HG02763 (cell line): Measurements from ENCODE around the gene CCDC197.
A peak's percentile ranks its signal among the peaks of the same experiment; 100 is the strongest.

Experiments used
- ATAC-seq: cut with Tn5 transposase; IDR thresholded peaks from one replicate; pipeline ENCODE4 v1.9.1; 2021; ENCODE audit warnings: mild to moderate bottlenecking, moderate library complexity; ENCODE audit not compliant: unreplicated experiment

CCDC197 gene

DNA sequence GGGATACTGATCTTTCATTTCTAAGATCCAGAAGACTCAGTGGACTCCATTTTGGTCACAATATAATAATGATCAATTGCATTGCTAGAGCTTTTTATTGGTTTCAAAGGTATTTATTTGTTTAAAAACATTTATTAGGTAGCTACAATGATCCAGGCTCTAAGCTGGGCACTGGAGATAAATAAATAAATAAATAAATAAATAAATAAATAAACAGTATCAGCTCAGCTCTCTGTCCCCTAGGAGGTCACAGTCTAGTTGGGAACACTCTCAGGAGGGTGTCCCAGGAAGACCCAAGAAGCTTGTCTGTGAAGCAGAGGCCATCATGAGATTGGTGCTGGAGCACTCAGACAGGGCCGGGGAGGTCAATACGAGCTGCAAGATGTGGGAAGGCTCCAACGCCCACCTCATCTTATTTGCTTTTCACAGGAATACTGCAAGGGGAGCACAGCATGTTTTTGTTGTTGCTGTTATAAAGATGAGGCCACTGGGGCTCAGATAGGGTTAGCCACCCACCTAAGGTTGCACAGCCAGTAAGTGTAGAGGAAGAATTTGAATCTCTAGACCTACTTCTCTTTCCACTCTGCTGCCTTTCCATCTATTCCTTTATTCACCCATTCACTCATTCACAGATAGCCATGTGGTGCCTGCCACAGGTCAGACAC is 36.2 kb upstream of the CCDC197 start:
- ATAC-seq: no peak

DNA sequence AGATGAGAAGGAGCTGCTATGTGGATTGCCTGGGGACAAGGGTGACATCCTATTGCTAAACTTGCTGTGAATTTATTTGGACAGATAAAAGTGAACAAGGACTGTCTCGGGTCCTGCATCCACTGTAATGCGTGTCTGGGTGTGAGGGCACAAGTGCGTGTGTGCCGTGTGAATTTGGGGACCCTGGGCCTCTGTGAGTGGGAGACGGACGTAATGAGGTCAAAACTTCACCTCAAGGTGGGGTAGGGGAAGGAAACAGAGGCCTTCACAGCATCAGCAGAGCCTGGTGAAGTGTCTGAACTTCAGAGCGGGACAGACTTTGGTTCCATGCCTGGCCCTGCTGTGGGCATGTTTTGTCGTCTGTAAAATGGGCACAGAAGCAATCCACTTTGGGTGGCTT is 35.5 kb upstream of the CCDC197 start:
- ATAC-seq: no peak

DNA sequence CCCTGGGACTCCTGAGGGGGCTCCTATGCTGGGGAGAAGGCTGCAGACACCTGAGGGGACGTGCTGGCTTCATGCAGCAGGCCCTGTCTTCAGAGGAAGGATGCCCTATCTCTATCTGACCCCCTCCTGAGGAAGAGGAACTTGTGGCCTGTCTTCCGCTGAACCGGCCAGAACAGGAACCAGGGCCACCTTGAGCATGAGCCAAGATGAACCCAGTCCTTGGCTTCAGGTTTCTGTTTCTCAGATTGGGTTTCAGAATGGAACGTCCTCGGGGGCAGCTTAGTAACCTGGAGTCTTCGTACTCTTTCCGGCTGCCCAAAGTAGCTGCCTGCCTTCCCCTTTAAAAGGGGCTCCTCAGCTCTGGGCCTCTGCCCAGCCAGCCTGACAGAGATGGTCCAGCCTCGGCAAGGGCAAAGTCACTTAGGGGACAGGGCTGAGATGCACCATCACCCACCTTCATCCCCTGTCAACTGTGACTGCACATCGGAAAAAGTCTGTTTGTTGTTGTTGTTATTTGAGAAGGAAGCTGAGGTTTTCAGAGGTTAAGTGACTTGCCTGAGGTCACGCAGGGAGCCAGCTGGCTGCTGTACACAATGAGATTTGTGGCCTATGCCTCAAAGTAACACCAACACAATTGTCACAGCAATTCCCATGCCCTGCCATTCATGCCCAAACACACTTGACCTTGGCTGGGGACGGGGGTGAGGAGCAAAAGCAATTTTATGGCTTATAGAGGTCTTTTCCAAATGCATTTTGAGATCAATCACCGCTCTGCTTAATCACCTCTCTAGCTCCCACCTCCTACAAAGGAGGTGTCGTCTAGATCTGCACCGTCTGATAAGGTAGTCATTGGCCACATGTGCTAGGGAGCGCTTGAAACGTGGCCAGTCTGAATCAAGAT is 34.1 kb upstream of the CCDC197 start:
- peak; percentile 46 for ATAC-seq

DNA sequence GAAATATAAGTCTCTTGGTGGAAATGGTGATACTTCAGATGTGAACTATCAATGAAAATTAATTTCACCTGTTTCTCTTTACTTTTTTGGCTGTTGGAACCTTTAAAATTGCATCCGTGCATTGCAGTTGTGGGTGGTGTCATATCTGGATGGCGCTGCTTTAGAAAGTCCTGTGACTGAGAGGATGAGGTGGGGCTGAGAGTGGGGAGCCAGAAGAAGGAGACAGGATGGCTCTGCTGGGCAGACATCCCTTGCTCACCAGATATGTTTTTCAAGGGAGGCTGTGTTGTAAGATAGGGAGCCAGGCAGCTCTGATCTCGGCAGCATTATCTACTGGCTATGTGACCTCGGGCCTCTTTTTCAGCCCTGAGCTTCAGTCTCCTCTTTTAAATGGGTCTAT is 33.4 kb upstream of the CCDC197 start:
- ATAC-seq: no peak

DNA sequence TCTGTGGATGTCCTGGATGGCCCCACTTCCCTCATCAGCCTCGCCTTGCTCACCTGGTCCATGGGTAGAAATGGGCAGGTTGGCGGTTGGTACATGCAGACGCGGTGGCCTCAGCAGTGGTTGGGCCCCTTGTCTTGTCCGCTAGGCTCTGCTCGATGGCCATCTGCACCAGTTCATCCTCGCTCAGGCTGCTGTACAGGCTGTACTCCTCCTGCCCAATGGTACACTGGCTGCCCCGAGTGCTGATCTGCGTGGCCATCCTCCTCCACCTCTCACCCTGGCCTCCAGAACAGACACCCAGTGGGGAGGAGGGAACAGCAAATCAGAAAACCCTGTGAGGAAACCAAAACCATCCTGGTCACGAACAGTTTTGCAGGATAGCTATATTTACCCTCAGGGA is 32.8 kb upstream of the CCDC197 start:
- ATAC-seq: no peak

DNA sequence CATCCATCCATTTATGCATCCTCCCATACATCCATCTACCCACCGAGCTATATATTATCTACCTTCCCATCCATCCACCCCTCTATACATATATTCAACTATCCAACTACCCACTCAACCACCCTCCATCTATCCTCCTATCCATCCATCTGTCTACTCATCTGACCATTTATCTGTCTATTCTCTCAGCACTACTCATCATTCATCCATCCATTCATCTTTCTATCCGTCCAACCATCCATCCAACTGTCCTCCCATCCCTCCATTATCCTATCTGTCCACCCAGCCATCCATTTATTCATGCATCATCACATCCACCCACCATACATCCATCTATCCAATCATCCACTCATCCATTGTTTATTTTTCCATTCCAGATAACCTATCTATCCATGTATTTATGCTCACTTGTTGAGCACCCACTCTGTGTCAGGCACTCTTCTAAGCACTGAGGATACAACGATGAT is 32.2 kb upstream of the CCDC197 start:
- ATAC-seq: no peak

DNA sequence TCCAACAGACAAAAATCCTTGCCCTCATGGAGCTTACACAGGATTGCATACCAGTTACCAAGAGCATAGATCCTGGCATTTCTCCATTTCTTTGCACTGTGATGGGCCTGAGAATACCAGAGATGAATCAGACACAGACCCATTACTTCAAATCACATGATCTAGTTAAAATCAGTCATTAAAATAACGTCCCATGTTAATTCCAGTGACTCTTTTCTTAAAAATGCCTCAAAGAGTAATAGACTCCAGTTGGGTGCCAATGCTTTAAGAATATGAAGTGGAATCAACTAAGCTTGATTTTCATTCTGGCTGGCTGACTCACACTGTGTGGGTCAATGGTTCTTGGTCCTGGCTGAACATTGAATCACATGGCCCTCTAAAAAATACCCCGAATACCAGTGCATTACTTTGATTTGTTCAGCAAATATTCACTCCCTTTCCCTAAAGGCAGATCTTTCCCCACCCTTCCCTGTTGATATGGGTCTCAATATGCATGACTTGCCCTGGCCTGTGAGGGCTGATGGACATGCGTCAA is 31.7 kb upstream of the CCDC197 start:
- ATAC-seq: no peak

DNA sequence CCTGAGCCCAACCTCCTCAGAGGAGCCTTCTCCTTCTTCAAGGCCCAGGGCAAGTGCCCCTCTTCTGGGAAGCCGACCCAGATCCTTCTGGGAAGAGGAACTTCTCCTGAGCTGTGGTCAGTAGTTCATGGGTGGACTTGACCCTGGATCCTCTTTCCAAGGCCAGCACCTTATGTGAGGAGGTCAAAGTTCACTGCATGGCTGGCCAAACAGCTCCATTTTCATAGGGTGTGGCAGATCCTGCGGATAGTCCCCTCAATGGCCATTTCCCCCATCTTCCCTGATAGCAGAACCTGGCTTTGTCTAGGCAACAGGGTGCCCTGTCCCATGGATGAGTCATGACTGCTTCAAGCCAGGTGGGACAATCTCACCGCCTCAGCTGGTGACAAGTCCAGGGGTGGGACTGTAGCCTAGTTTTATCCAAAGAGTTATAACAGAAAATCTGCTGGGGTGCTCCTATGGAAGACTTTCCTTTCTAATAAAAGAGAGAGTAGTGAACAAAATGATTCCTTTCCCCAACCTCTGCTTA is 31.1 kb upstream of the CCDC197 start:
- ATAC-seq: no peak

DNA sequence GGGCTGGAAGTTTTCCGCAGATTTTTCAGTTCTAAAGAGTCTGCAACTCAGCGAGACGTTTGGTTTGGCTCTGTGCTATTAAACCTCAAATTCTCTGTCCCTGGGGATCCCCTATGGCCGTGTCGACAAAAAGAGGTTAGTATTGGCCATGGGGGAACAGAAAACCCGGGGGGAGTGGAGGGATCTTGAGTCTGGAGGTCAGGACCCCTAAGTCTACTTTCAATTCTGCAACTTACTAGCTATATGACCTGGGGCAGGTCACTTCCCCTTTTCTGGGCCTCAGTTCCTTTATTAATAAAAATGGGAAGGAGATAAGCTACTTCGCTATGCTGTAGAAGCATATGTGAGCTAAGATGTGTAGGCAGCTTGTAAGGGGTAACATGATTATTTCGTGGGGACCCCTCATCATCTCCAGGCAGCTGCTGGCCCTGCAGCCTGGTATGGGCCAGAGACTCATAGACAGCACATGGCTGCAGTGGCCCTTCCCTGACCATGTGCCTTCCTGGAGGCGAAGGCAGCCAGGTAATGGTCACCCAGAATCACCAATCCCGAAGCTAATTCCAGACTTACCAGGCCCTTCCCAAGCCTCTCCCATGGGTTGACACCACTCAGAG is 29.4 kb upstream of the CCDC197 start:
- peak; percentile 34 for ATAC-seq

DNA sequence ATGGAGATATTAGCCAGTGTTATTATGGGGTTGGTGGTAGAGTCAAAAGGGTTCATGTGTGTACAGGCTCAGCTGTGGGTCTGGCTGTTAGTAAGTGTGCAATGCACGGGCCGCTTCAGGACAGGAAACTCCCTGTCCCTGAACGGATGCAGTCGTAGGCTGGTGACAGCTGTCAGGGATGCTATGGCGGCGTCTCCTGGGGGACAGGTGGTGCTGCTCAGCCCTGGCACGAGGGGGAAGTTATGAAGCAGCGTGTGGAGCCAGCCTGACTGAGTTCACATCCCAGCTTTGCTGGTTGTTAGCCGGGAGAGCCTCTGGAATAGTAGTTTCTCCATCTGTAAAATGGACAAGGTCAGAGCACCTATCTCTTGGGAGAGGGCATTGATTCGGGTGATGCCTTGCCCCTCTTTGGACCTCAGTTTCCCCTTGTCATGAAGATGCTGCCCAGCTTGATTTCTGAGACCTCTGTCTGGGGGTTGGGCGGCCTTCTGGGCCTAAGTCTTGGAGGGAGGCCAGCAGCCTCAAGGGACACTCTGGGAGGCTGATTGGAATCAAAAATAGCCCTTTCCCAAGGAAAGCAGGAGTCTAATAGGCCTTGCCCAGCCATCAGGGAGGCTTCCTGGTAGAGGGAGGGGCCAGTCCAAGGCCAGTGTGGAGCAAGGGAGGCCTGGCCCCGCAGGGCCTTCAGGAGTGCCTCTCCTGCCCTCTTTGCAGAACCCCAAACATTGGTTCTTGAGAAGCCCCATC is 27.8 kb upstream of the CCDC197 start:
- ATAC-seq: no peak

DNA sequence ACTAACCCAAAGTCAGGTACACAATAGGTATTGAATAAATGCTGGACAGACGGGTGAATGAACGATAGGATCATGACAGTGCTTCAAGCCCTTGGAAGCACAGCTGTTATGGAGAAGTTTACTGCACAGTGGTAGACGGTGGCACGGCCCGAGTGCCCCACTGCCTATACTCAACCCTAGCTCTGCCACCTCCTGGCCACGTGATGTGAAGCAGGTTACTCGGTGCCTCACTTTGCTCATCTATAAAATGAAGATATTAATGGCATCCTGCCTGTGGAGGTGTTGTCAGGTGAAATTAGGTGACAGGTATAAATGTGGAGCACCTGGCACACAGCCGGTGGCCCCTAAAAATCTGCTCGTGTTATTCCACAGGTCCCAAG is 26.5 kb upstream of the CCDC197 start:
- no peak for ATAC-seq

DNA sequence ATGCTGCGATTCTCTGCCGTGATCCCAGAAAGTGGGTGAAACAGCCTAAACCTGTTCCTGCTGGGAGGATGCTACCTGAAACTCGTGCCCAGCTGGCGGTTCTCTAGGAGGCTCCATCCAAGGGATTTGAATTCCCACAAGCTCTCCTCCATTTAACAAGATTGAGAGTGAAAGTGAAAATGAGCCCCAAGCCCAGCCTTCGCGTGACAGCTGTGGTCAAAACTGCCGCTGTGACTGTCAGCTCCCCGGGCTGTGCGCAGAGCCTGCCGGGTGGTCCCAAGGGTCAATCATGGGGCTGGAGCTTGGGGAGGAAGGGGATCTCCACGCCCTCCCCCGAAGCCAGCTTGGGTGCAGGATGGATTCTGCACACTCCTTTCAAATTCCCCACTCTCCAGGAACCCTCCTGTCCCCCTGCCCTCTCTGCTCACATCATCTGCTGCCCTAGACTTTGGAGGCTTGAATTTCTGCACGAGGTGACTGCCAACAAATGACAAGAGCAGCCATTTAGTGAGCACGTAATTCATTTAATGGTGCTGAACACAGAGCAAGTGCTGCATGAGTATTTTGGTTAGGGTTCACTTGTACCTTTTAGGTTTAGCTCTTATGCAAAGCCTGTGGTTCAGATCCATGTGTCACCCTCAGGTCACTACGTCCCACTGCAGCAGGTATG is 26.0 kb upstream of the CCDC197 start:
- ATAC-seq: peak; percentile 39

DNA sequence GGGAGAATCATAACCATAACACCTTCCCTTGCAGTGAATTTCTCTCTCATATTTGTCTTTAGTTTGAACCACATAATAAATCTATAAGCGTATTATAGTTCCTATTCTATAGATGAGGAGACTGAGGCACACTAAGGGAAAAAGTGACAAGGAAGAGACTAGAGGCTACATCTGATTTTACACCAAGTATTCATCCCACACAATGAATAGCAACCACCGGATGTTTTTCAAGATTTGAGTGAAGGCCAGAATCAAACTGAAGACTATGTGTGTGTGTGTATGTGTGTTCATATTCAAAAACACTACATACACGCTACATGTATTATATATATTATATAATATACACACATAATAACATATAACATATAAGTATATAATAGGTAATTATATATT is 25.5 kb upstream of the CCDC197 start:
- no peak for ATAC-seq

DNA sequence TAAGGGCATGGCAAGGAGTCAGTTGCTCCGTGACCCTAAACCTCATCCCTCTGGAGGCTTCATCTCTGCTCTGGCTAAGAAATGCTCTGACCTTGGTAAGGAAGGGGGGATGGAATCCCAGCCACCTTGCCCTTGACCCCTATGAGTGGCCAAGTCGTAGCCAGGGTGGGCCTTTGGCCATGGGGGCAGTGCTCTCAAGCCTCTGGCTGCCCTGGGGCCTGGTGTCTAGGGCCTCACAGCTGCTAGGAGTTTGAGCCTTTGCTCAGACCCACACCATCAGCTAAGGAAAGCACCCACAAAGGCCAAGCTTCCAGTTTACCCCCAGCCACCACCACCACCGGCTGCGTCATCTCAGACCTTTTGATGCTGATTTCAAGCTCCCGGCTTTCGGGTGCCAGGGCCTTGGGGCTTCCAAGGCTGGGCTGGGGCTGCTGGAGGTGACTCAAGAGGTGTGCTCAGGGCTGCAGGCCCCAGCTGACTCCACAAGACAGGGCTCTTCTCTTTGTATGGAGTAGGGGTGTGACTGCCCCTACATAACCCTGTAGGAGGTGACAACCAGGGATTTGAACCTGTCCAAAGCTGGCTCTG is 24.4 kb upstream of the CCDC197 start:
- no peak for ATAC-seq

DNA sequence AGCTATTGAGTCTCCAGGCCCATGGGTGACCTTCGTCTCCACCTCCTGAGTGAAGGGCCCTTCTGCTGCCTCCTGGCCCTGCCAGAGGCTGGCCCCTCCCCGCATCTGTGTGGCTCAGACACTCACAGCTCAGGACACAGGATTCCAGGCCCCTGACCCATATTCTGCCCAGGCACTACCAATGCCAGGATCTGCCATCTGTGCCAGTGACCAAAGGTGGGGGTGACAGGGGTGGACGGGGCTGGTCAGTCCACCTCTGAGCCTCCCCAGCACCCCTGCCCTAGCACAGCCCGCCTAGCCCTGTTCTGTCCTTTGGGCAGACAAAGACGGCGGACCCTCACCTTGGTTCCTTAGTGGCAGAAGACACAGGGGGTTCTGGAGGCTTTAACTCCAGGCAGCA is 23.5 kb upstream of the CCDC197 start:
- ATAC-seq: no peak

DNA sequence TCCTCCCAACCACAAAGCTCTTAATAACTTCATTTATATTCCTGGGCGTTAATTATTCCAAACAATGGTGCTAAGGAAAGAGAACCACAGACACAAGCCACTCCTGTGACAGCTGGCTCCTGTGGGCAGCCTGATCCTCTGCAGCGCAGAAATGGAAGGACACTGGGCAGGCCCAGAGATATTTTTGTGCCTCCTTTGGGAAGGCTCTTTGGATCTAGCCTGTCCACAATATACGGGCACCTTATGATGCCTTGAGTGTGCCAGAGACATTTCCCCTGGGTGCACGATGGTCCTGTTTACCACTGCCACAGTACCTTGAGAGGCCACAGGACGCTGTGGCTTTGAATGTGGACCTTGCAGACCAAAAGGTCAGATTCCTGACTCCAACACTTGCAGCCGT is 22.8 kb upstream of the CCDC197 start:
- ATAC-seq: no peak

DNA sequence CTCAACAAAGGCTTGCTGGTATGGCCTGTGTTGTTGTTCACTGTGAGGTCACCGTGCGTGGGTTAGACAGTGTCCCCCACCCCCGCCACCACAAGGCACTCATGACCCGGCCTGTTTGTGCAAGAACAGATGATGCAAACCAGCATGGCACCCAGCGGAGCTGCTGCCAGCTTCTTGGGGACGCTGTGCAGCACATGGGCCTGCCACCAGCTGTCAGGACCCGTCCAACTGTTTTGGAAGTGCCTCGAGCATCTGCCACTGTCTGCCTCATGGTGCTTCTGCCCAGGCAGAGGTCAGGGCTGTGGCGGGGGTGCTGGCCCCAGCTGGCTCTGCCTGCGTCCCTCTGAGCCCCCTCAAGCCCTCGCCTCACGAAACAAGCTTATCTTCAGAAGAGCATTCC is 22.3 kb upstream of the CCDC197 start:
- no peak for ATAC-seq

DNA sequence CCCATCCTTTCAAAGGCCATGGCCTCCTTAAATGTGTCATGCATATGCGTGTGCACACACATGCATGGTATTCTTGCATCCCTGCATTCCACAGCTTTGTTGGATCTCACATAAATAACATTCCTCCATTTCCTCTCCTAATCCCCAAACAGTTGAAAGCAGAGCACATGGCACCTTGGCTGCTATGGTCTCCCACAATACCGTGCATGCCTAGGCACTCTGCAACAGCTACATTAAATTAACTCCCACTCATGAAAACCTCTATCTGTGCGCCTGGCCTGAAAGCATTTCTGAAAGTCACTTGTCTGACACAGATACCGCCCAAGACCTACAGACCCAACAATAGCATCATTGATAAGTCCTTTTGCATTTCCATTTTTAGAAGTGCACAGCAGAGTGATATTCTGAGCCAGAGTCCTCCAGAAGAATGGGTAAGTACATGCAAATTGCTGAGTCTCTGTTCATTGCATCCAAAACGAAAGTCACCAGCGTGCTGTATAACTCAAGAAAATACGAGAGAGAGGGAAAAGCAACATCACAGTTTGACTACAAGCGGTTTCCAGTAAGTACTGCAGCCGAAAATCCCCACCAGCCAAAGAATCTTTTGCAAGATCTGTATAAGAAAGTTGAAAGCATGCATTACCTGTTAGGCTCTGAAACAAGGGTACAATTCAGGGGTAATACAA is 21.2 kb upstream of the CCDC197 start:
- peak; percentile 63 for ATAC-seq

DNA sequence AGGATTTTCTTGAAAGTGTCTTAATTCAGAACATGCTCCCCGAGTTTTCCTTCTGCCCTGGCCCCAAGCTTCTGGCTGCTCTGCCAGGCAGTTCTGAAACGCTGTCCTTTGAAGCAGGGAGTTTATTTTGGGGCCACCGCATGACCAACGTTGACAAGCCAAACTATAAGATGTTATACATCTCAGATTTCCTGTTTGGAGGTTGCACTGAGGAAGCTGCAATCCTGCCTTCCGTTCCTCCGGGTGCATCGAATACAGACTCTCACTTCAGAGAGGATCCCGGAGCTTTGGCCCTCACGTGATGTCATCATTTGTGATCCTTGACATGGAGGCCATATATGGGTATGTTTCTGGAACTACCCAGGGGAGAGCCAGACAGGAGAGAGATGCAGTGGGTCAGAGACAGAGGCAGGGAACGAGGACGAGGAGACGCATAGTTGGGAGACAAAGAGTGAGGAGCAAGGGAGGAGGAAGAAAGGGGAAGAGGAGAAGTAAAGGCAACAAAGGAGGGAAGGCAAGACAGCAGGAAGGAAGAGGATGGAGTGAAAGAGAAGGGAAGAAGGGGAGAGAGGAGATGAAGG is 20.5 kb upstream of the CCDC197 start, which contains the start of gene ASB2:
ASB2 (minus strand) TSS at position 94 of the 581 bp plus-strand sequence. CDS start 12,031 bp downstream, outside the sequence.
- peak; percentile 9 for ATAC-seq
